Panc1 (cell line): ENCODE data around the gene PSMA5. TPM values are rescaled to one million over a fixed set of nuclear protein-coding genes. Genes with fewer than 3 reads are reported as not detected.

Experiments used
- ATAC-seq: fragments of 200-7000 bp; cut with Tn5 transposase; 2 replicates; pipeline ENCODE4 v1.9.1; 2020; ENCODE audit warnings: mild to moderate bottlenecking, moderate library complexity
- BruUV-seq: library from RNA; stranded (reverse); fragments of 400-500 nt; replicated peaks from 2 replicates; lab custom pipeline; 2021; lab: Mats Ljungman, UMichigan
- CTCF ChIA-PET: fragments of 300-600 bp; sonication (Branson Sonifier 250); formaldehyde crosslinking; loops from one replicate; lab custom pipeline; 2022; ENCODE audit warnings: antibody characterized with exemption; lab: Charles Lee
- POLR2A ChIA-PET: fragments of 300-600 bp; sonication (Branson Sonifier 250); formaldehyde crosslinking; loops from one replicate; lab custom pipeline; 2022; ENCODE audit warnings: antibody characterized with exemption; lab: Charles Lee
- DNase-seq: peaks from one replicate; pipeline ENCODE4 v3.0.0-alpha.2; 2010; ENCODE audit warnings: low read depth, low spot score
- H3K27ac ChIP-seq: 2 replicates; pipeline ENCODE4 v1.5.1; 2011; ENCODE audit warnings: mild to moderate bottlenecking, low read length, inconsistent platforms
- H3K27me3 ChIP-seq: fragments of 200-500 bp; sonication (Bioruptor generic); 2 replicates; pipeline ENCODE4 v1.6.0; 2014; ENCODE audit warnings: low read length, inconsistent platforms; ENCODE audit not compliant: control insufficient read depth, insufficient read depth
- H3K36me3 ChIP-seq: fragments of 200-500 bp; sonication (Bioruptor generic); 2 replicates; pipeline ENCODE4 v1.5.1; 2014; ENCODE audit warnings: inconsistent platforms, mild to moderate bottlenecking, low read length, moderate library complexity; ENCODE audit not compliant: control insufficient read depth, insufficient read depth
- H3K4me1 ChIP-seq: 2 replicates; pipeline ENCODE4 v1.5.1; 2011; ENCODE audit warnings: inconsistent platforms, mild to moderate bottlenecking, low read length, moderate library complexity; ENCODE audit not compliant: control insufficient read depth, insufficient read depth
- H3K4me3 ChIP-seq, 2 experiments: 2 replicates each; pipeline ENCODE4 v1.5.1; 2011 to 2012; ENCODE audit warnings: low read depth in 2 of 2, low read length in 2 of 2, mild to moderate bottlenecking in 2 of 2, inconsistent platforms in 1 of 2, moderate library complexity in 1 of 2
- H3K9me3 ChIP-seq: fragments of 200-500 bp; sonication (Bioruptor generic); 2 replicates; pipeline ENCODE4 v1.5.1; 2014; ENCODE audit warnings: low read depth, mild to moderate bottlenecking, inconsistent platforms, low read length, moderate library complexity; ENCODE audit not compliant: control insufficient read depth, insufficient read depth
- CTCF ChIP-seq: fragments of 450-650 bp; IDR thresholded peaks from 2 replicates; pipeline ENCODE4 v1.5.1; 2017; ENCODE audit warnings: mild to moderate bottlenecking
- POLR2AphosphoS5 ChIP-seq: IDR thresholded peaks from 2 replicates; pipeline ENCODE4 v1.6.1; 2012; ENCODE audit warnings: mild to moderate bottlenecking, low read depth, low read length, moderate library complexity
- REST ChIP-seq, 2 experiments: IDR thresholded peaks; 2 replicates each; pipeline ENCODE4 v1.6.1; 2011 to 2012; ENCODE audit warnings: low read depth in 2 of 2, control low read depth in 1 of 2, low read length in 1 of 2, mild to moderate bottlenecking in 1 of 2, moderate library complexity in 1 of 2; ENCODE audit not compliant: insufficient read depth in 1 of 2
- SIN3A ChIP-seq: IDR thresholded peaks from 2 replicates; pipeline ENCODE4 v1.6.1; 2012; ENCODE audit warnings: low read depth, mild to moderate bottlenecking, low read length, moderate library complexity, borderline replicate concordance; ENCODE audit not compliant: insufficient read depth
- TCF7L2 ChIP-seq: IDR thresholded peaks from 2 replicates; pipeline ENCODE4 v1.6.1; 2011; ENCODE audit warnings: mild to moderate bottlenecking, low read depth, low read length, inconsistent platforms
- in situ Hi-C: cut with HindIII; loops from 2 replicates; pipeline ENCODE4 v1.10.0; 2016; ENCODE audit warnings: low sequenced_read_pairs, low pct_unique_long_range_greater_than_20kb
- intact Hi-C: fragments of 100-400 bp; cut with micrococcal nuclease; formaldehyde crosslinking; loops from one replicate; pipeline ENCODE4 v1.10.0; 2022; ENCODE audit not compliant: unreplicated experiment
- total RNA-seq: library from RNA; stranded (reverse); gene quantifications from one replicate; pipeline ENCODE4 v1.2.1, GENCODE V29; 2021; ENCODE audit not compliant: unreplicated experiment

PSMA5 gene
- total RNA-seq, 1 experiment from 2014 or later: 118 TPM

- H3K9me3 ChIP-seq: no peaks in the 10 kb centered on the region
- CTCF ChIA-PET: no interaction called here
- intact Hi-C loops: no loop called here
- no peak for ATAC-seq
- DNase-seq: no peak
- H3K36me3 ChIP-seq: no peaks in the 10 kb centered on the region
- TF ChIP-seq REST (IDR thresholded peaks at IDR 0.05; ENCODE audit: insufficient read depth in 1 of 2, low read depth in 2 of 2, low read length in 1 of 2): no peak
- TF ChIP-seq POLR2AphosphoS5: no peak
- no peak for TF ChIP-seq TCF7L2
- TF ChIP-seq CTCF: no peak
- no peak for TF ChIP-seq SIN3A
- H3K27me3 ChIP-seq: no peaks in the 10 kb centered on the region
- POLR2A ChIA-PET: no interaction called here
- no TSS peak for BruUV-seq
- no peak overlapping the region for H3K4me3 ChIP-seq
- no peak overlapping the region for H3K27ac ChIP-seq
- in situ Hi-C loops: no loop called here
- H3K4me1 ChIP-seq: peaks cover 7% of the 10 kb centered on the region
Observed at GRCh38 chr1:109388884-109389637, 37.2 kb downstream of the PSMA5 start.

- CTCF ChIA-PET: no interaction called here
- intact Hi-C loops (no loop called here), in situ Hi-C loops (no loop called here)
- H3K4me1 ChIP-seq: peaks cover 4% of the 10 kb centered on the region
- BruUV-seq: no TSS peak
- no peak overlapping the region for H3K4me3 ChIP-seq
- H3K27me3 ChIP-seq: no peaks in the 10 kb centered on the region
- no peaks in the 10 kb centered on the region for H3K36me3 ChIP-seq
- no peak overlapping the region for H3K27ac ChIP-seq
- ATAC-seq (no peak), DNase-seq (no peak)
- TF ChIP-seq POLR2AphosphoS5: no peak
- POLR2A ChIA-PET: no interaction called here
- no peaks in the 10 kb centered on the region for H3K9me3 ChIP-seq
Observed at GRCh38 chr1:109388208-109388711, 38.0 kb downstream of the PSMA5 start.

- H3K9me3 ChIP-seq: no peaks in the 10 kb centered on the region
- in situ Hi-C loops (no loop called here), intact Hi-C loops (no loop called here)
- DNase-seq: no peak
- TF ChIP-seq POLR2AphosphoS5 (no peak), SIN3A (no peak), TCF7L2 (no peak), CTCF (no peak), REST (IDR thresholded peaks at IDR 0.05; ENCODE audit: insufficient read depth in 1 of 2, low read depth in 2 of 2, low read length in 1 of 2) (no peak)
- no TSS peak for BruUV-seq
- no peaks in the 10 kb centered on the region for H3K27me3 ChIP-seq
- H3K4me3 ChIP-seq: no peak overlapping the region
- no peaks in the 10 kb centered on the region; the same call in 1 of the 2 replicates for H3K4me1 ChIP-seq
- H3K27ac ChIP-seq: no peak overlapping the region
- H3K36me3 ChIP-seq: no peaks in the 10 kb centered on the region
- POLR2A ChIA-PET: interaction anchor here (0.6 kb wide), 1 partner anchor 220 kb away, joined by 3 read pairs; no protein-coding TSS in a partner anchor
- no peak for ATAC-seq
- CTCF ChIA-PET: no interaction called here
Observed at GRCh38 chr1:109386054-109386717, 40.1 kb downstream of the PSMA5 start.
